Cerebellar cortex (tissue), 1 donor: Measurements from ENCODE around the gene KRTAP2-2.
"Not testable (repeated sequence)": the region's sequence is repeated elsewhere in the genome, so short reads cannot be mapped to it uniquely, and the experiment has no call there.

Experiments
- DNase-seq: peaks from one replicate; pipeline ENCODE4 v3.0.0-alpha.2; 2015; ENCODE audit warnings: low spot score

The KRTAP2-2 gene, protein sequence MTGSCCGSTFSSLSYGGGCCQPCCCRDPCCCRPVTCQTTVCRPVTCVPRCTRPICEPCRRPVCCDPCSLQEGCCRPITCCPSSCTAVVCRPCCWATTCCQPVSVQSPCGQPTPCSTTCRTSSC

GRCh38 chr17:41055130-41055529, at the start of gene KRTAP2-2:
Gene KRTAP2-2 (minus strand): TSS chr17:41055230. CDS start chr17:41055211, 19 bp downstream.
- not testable (repeated sequence) for DNase-seq

GRCh38 chr17:41104386-41105038, 49.5 kb upstream of the KRTAP2-2 start:
- DNase-seq = not testable (repeated sequence)

DNA sequence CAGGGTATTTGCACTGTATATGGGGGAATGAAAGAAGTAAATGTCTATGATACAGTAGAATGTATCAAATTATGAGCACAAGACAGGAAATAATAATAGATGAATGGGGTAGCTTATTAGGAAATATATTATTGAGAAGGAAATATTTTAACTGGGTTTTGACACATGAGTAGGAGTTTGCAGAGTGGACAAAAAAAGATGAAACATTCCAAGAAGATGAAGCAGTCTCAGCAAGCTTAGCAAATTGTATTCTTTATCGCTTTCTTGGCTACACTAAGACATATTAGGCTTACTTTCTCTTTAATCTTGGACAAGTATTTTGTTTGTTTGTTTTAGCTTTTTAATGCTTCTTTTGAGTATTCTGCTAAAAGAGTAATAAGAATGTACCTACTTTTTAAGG, 48.9 kb upstream of the KRTAP2-2 start:
- DNase-seq = no peak

- DNase-seq = no peak
Observed at GRCh38 chr17:41101586-41102259, 46.7 kb upstream of the KRTAP2-2 start, which contains the start of gene KRTAP4-16. Gene KRTAP4-16 (minus strand): TSS chr17:41102209. CDS start chr17:41102209, 0 bp downstream.

DNA sequence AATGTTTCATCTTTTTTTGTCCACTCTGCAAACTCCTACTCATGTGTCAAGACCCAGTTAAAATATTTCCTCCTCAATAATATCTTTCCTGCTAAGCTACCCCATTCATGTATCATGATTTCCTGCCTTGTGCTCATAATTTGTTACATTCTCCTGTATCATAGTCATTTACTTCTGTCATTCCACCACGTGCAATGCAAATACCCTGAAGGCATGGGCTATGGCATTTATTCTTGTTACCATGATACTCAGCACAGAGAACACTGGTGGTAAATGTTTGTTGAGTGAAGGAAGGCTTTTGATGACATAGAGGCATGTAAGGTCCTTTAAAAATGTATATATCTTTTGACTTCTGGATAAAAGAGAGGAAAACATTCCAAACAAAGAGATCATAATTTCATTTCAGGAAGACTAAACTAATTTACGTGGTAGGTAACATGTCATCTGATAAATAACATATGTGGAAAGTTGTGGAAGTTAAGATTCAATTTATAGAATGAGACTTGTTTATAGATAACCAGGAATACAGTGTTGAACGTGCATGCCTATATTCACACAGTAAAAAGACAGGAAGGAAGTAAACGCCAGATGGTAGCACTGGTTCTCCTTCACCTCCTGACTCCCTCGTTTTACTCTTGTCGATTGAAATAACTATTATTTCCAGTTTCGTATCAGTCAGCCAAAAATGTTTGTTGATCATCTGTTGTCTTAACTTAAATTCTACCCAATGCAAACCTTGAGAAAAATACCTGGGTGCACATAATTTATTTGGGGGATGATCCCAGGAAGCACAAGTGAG, 44.9 kb upstream of the KRTAP2-2 start:
- DNase-seq = not testable (repeated sequence)

DNA sequence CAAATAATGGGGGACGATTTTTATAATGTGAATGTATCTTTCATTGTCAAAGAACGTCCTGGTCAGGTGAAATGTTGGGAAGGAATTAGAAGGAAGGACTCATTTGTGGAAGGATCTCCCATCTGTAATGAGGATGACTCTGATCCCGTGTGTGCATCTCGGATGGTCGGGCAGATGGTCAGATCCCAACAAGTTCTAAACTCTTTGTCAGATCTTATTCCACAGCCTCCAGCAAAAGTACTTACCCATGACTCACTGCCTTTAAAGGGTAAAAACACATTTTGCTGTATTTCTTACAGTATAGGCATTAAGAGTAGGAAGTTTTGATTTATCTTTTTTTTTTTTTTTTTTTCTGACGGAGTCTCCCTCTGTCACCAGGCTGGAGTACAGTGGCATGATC, 43.5 kb upstream of the KRTAP2-2 start:
- DNase-seq = no peak

DNA sequence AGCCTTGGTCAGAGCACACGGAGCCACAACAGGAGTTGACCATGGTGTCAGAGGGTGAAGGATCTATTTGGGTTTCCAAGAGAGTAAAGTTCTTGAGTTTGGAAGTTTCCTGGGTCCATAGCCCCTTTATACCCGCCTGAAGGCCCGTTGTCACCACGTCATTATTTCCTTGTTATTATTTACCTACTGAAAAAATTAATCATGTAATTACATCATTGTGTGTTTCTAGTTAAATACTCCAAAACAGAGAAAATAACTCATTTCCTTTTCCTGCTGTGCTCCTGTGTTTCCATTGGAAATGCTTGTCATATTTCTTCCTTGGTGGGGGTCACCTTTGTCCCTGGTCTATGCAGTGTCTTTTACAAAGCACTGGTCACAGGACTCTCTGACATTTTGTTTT, 43.0 kb upstream of the KRTAP2-2 start, which contains the start of gene KRTAP4-8:
KRTAP4-8 (minus strand) TSS at position 101 of the 400 bp plus-strand sequence; CDS start at position 43, 58 bp downstream.
- DNase-seq = no peak

- DNase-seq = no peak
Observed at GRCh38 chr17:41096055-41096454, 41.0 kb upstream of the KRTAP2-2 start.

- DNase-seq = not testable (repeated sequence)
Observed at GRCh38 chr17:41088760-41089352, 33.8 kb upstream of the KRTAP2-2 start.

DNA sequence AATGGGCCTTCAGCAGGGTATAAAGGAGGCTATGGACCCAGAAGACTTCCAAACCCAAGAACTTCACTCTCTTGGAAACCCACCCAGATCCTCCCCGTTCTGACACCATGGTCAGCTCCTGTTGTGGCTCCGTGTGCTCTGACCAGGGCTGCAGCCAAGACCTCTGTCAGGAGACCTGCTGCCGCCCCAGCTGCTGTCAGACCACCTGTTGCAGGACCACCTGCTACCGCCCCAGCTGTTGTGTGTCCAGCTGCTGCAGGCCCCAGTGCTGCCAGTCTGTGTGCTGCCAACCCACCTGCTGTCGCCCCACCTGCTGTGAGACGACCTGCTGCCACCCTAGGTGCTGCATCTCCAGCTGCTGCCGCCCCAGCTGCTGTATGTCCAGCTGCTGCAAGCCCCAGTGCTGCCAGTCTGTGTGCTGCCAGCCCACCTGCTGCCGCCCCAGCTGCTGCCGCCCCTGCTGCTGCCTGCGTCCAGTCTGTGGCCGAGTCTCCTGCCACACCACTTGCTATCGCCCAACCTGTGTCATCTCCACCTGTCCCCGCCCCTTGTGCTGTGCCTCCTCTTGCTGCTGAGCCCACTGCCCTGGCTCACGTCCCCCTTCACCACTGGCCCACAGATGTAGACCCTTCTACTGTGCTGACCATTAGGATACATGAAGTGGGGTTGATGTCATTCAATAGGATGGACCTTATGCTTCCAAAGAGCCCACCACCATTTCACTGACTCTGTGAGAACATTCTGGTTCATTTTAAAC, 29.2 kb upstream of the KRTAP2-2 start, which contains the start of gene KRTAP4-7:
KRTAP4-7 (plus strand) TSS at position 51 of the 757 bp plus-strand sequence; CDS start at position 108, 57 bp downstream.
- DNase-seq = not testable (repeated sequence)

- DNase-seq = not testable (repeated sequence)
Observed at GRCh38 chr17:41083427-41083826, 28.4 kb upstream of the KRTAP2-2 start.

DNA sequence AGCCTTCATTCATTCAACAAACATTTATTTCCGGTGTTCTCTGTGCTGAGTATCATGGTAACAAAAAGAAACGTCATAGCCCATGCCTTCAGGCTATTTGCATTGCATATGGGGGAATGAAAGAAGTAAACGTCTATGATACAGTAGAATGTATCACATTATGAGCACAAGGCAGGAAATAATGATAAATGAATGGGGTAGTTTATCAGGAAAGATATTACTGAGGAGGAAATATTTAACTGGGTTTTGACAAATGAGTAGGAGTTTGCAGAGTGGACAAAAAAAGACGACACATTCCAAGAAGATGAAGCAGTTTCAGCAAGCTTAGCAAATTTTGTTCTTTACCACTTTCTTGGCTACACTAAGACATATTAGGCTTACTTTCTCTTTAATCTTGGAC, 27.6 kb upstream of the KRTAP2-2 start:
- DNase-seq = no peak

DNA sequence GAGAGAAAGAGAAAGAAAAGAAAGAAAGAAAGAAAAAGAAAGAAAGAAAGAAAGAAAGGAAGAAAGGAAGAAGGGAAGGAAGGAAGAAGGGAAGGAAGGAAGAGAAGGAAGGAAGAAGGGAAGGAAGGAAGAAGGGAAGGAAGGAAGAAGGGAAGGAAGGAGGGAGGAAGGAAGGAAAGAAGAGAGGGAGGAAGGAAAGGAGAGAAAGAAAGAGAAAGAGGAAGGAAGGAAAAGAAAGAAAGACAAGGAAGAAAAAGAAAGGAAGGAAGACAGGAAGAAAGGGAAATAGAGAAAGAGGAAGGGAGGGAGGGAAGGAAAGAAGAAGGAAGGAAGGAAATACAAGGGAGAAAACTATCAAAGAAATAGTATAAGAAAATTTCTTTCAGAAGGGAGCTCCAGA, 21.8 kb upstream of the KRTAP2-2 start:
- no peak for DNase-seq

- DNase-seq = no peak
Observed at GRCh38 chr17:41073676-41074075, 18.6 kb upstream of the KRTAP2-2 start.

DNA sequence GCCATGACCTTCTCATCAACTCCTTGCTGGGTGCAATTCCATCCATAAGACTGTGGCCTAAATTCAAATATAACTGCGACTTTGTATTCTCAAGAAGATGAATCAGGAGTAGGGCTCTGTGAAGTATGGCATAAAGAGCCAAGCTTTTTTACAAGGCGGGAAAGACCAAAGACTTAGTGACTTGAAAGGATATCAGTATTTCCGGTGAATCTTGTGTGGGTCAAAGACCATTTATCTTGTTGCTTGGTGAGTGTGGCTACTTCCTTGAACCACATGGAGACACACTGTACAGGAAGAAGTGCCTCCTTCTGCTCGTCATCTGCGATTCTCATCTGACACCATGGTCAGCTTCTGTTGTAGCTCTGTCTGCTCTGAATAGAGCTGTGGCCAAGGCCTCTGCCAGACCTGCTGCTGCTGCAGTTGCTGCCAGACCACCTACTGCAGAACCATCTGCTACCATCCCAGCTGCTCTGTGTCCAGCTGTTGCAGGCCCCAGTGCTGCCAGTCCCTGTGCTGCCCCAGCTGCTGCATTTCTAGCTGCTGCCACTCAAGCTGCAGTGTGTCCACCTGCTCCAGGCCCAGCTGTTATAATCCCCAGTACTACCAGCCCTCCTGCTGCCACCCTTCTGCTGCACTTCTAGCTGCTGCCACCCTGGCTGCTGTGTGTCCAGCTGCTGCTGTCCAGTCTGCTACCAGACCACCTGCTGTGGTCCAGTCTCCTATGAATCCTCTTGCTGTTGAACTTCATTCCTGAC, 16.8 kb upstream of the KRTAP2-2 start:
- DNase-seq = no peak

DNA sequence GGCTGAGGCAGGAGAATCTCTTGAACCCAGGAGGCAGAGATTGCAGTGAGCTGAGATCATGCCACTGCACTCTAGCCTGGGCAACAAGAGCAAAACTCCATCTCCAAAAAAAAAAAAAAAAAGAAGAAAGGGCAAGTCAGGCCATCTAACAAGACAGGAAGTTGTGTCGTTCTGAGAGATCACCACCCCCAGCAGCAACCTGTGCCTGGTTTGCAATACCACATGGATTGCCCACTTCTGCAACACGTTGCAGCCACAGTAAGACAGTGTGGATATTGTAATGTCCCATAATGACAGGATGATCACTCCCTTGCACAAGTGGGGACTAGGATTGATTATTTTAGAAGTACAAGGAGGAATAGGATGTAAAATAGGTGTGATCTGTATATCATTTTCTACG, 14.0 kb upstream of the KRTAP2-2 start:
- DNase-seq = no peak

- no peak for DNase-seq
Observed at GRCh38 chr17:41067281-41067680, 12.3 kb upstream of the KRTAP2-2 start.

- DNase-seq = no peak
Observed at GRCh38 chr17:41065829-41066624, 11.0 kb upstream of the KRTAP2-2 start, which contains the start of gene KRTAP2-4. Gene KRTAP2-4 (minus strand): TSS chr17:41065879. CDS start chr17:41065845, 34 bp downstream.

DNA sequence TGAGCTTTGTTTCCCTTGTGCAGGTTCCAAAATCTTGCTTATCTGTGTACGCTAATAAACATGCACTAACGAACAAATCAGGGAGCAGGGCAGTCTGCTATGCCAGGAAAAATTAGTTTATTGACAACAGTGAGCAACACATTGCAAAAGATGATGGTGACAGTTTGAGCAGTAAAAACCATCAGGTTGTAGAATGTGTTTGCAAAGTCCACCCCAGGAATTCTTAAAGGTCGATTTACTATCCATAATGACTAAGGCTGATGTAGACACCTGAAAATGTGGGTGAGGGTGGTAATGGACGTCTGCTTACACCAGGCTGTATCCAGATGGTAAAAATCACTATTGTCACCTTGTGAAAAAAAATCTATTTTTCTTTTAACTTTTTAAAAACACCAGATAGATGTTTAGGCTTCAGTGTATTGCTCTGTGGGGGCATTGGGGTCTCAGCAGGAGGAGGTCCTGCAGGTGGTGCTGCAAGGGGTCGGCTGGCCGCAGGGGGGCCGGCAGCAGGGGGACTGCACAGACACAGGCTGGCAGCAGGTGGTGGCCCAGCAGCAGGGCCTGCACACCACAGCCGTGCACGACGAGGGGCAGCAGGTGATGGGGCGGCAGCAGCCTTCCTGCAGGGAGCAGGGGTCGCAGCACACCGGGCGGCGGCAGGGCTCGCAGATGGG, 10.1 kb upstream of the KRTAP2-2 start:
- DNase-seq = not testable (repeated sequence)
